NCI-H1436 treated with DMSO at 0.1 percent for 48 hours (cell line): ENCODE results near the gene COL6A3.
"Not testable (repeated sequence)": the region's sequence is repeated elsewhere in the genome, so short reads cannot be mapped to it uniquely, and the experiment has no call there.

Source experiments
- DNase-seq: peaks from one replicate; lab custom pipeline; 2025; lab: John Stamatoyannopoulos, UW

The COL6A3 gene

GRCh38 chr2:237383991-237384671 lies 29.8 kb downstream of the COL6A3 start:
- DNase-seq, result no peak

GRCh38 chr2:237380768-237381167 lies 33.2 kb downstream of the COL6A3 start:
- DNase-seq, result no peak

- no peak for DNase-seq
These were observed 34.3 kb downstream of the COL6A3 start for GRCh38 chr2:237379636-237380035.

GRCh38 chr2:237378650-237379049 lies 35.3 kb downstream of the COL6A3 start:
- DNase-seq, result no peak

- no peak for DNase-seq
These were observed 39.5 kb downstream of the COL6A3 start for GRCh38 chr2:237374284-237375060.

- no peak for DNase-seq
These were observed 42.1 kb downstream of the COL6A3 start for GRCh38 chr2:237371856-237372255.

- no peak for DNase-seq
These were observed 48.3 kb downstream of the COL6A3 start for GRCh38 chr2:237365671-237366070.

- DNase-seq, result no peak
These were observed 49.3 kb downstream of the COL6A3 start for GRCh38 chr2:237364655-237365054.

GRCh38 chr2:237361194-237362004 lies 52.6 kb downstream of the COL6A3 start:
- no peak for DNase-seq

- no peak for DNase-seq
These were observed 53.8 kb downstream of the COL6A3 start for GRCh38 chr2:237359894-237360780.

GRCh38 chr2:237359518-237359840 lies 54.5 kb downstream of the COL6A3 start:
- no peak for DNase-seq

GRCh38 chr2:237358721-237359517 lies 55.0 kb downstream of the COL6A3 start:
- DNase-seq, result no peak

- no peak for DNase-seq
These were observed 58.3 kb downstream of the COL6A3 start for GRCh38 chr2:237355701-237356100.

GRCh38 chr2:237354892-237355291 lies 59.1 kb downstream of the COL6A3 start:
- no peak for DNase-seq

- DNase-seq, result not testable (repeated sequence)
These were observed 59.8 kb downstream of the COL6A3 start for GRCh38 chr2:237354172-237354571.

- no peak for DNase-seq
These were observed 60.7 kb downstream of the COL6A3 start for GRCh38 chr2:237353215-237353614.

GRCh38 chr2:237352279-237352845 lies 61.6 kb downstream of the COL6A3 start:
- DNase-seq, result no peak

GRCh38 chr2:237351796-237352195 lies 62.2 kb downstream of the COL6A3 start:
- DNase-seq, result no peak

- DNase-seq, result no peak
These were observed 62.9 kb downstream of the COL6A3 start for GRCh38 chr2:237351046-237351445.

GRCh38 chr2:237350597-237350996 lies 63.4 kb downstream of the COL6A3 start:
- DNase-seq, result no peak

GRCh38 chr2:237350070-237350469 lies 63.9 kb downstream of the COL6A3 start:
- DNase-seq, result no peak
